Testis (tissue), 2 donors: ENCODE results near the gene VPS33A.

Experiments used
- CTCF ChIP-seq, 3 experiments: fragments of 450-650 bp in 2 of 3; fragments of 200-600 bp in 1 of 3; sonication (generic) in 1 of 3; IDR thresholded peaks; one replicate each; pipeline ENCODE4 v1.5.1; 2016 to 2019; ENCODE audit warnings: antibody characterized with exemption in 3 of 3, mild to moderate bottlenecking in 2 of 3, moderate library complexity in 1 of 3
- POLR2A ChIP-seq: fragments of 450-650 bp; IDR thresholded peaks from one replicate; pipeline ENCODE4 v1.6.1; 2017; ENCODE audit warnings: antibody characterized with exemption, mild to moderate bottlenecking, moderate library complexity

- TF ChIP-seq CTCF (IDR thresholded peaks at IDR 0.05) (no peak), POLR2A (no peak)
Observed at GRCh38 chr12:122199484-122200355, 66.6 kb downstream of the VPS33A start.
